ENCODE data around the gene MICA.
"Not testable (repeated sequence)": the region's sequence is repeated elsewhere in the genome, so short reads cannot be mapped to it uniquely, and the experiment has no call there.

Gene MICA

GRCh38 chr6:31383149-31383548 lies 20.2 kb upstream of the MICA start:
- DNase-seq (ENCODE audit: extremely low read depth, insufficient read length), result no peak
- no peaks in the 10 kb centered on the region for H3K36me3 ChIP-seq (ENCODE audit: control insufficient read depth, insufficient read depth, low read length)
- H3K4me3 ChIP-seq (replicated peaks; ENCODE audit: low read depth, low read length), result no peak overlapping the region
- H3K27me3 ChIP-seq (replicated peaks; ENCODE audit: control insufficient read depth, insufficient read depth, low read length), result no peaks in the 10 kb centered on the region; the same call in 1 of the 2 replicates
- TF ChIP-seq CTCF (IDR thresholded peaks at IDR 0.05; ENCODE audit: insufficient read depth, low read length, poor library complexity, severe bottlenecking), result no peak

GRCh38 chr6:31385041-31385440 lies 18.4 kb upstream of the MICA start:
- TF ChIP-seq CTCF (IDR thresholded peaks at IDR 0.05; ENCODE audit: insufficient read depth, low read length, poor library complexity, severe bottlenecking), result no peak
- H3K4me3 ChIP-seq (replicated peaks; ENCODE audit: low read depth, low read length), result no peak overlapping the region
- DNase-seq (ENCODE audit: extremely low read depth, insufficient read length), result no peak
- H3K36me3 ChIP-seq (ENCODE audit: control insufficient read depth, insufficient read depth, low read length), result no peaks in the 10 kb centered on the region
- H3K27me3 ChIP-seq (replicated peaks; ENCODE audit: control insufficient read depth, insufficient read depth, low read length), result no peaks in the 10 kb centered on the region; the same call in 1 of the 2 replicates

DNA sequence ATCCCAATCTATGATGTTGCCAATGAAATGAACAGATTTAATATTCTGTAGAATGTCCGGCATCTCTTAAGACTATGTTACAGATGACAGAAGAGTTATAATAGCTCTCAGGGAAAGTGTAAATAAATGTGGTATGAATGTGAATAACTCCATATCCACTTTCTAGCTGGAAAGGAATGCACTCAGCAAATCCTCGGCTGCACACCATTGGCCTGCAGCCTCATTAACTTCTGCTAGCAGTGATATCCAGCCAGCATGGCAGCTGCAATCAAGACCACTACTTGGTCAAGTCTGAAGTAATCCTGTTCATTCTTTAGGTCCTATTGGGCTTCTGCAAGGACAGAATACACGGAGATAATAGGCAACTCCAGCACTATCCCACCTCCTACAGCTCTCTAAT lies 17.3 kb upstream of the MICA start:
- Histone ChIP-seq H3K27me3 (replicated peaks; ENCODE audit: control insufficient read depth, insufficient read depth, low read length) (no peaks in the 10 kb centered on the region; the same call in 1 of the 2 replicates), H3K4me3 (replicated peaks; ENCODE audit: low read depth, low read length) (no peak overlapping the region), H3K36me3 (ENCODE audit: control insufficient read depth, insufficient read depth, low read length) (no peaks in the 10 kb centered on the region)
- no peak for TF ChIP-seq CTCF (IDR thresholded peaks at IDR 0.05; ENCODE audit: insufficient read depth, low read length, poor library complexity, severe bottlenecking)
- DNase-seq (ENCODE audit: extremely low read depth, insufficient read length), result no peak

- Histone ChIP-seq H3K27me3 (replicated peaks; ENCODE audit: control insufficient read depth, insufficient read depth, low read length) (no peaks in the 10 kb centered on the region; the same call in 1 of the 2 replicates), H3K36me3 (ENCODE audit: control insufficient read depth, insufficient read depth, low read length) (no peaks in the 10 kb centered on the region), H3K4me3 (replicated peaks; ENCODE audit: low read depth, low read length) (no peak overlapping the region)
- no peak for TF ChIP-seq CTCF (IDR thresholded peaks at IDR 0.05; ENCODE audit: insufficient read depth, low read length, poor library complexity, severe bottlenecking)
- DNase-seq (ENCODE audit: extremely low read depth, insufficient read length), result no peak
Measured at GRCh38 chr6:31386977-31387376, 16.4 kb upstream of the MICA start.

DNA sequence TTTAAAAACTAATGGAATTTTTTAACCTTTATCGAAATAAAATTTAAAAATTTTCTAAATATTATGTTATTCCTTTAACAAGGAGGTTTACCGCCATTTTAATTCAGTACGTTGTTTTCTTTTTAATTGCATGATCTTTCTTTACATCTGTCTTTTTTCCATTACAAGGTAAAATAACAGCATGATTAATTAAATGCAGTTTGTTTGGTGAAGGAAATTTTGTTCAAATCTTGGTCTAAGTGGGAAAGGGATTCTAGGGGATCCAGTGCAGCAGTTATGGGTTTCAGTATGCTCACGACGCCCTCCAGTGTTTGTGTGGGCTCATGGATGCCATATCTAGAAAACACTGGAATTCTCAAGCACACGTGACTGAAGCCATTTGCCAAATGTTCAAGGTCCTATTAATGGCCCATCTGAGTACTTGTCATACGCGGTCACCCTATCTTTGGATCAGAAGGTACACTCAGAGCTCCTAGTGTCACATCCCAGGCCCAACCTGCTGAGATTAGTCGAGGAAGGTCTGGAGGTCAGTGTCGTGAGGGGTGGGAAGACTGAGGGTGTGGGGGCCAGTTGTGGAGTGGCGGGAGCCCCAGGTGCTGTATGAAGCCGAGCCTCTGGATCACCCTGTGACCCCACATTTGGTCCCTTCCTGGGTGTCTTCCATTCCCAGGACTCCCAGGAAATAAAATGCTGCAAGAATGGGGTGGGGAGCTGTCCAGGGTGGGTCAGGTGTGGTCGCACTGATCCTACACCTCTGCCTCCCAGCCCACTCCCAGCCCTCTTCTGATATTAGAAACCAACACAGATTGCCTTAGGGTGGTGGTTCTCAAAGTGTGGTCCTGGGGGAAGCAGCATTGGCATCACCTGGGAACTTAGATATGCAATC lies 14.2 kb upstream of the MICA start:
- H3K27me3 ChIP-seq (replicated peaks; ENCODE audit: control insufficient read depth, insufficient read depth, low read length); DNase-seq (ENCODE audit: extremely low read depth, insufficient read length); H3K4me3 ChIP-seq (replicated peaks; ENCODE audit: low read depth, low read length); H3K36me3 ChIP-seq (ENCODE audit: control insufficient read depth, insufficient read depth, low read length): not testable (repeated sequence)

GRCh38 chr6:31389802-31390132 lies 13.6 kb upstream of the MICA start:
- not testable (repeated sequence) for DNase-seq (ENCODE audit: extremely low read depth, insufficient read length); H3K27me3 ChIP-seq (replicated peaks; ENCODE audit: control insufficient read depth, insufficient read depth, low read length); H3K4me3 ChIP-seq (replicated peaks; ENCODE audit: low read depth, low read length); H3K36me3 ChIP-seq (ENCODE audit: control insufficient read depth, insufficient read depth, low read length)
